OCI-M2 (cell line): ENCODE data around the gene NXPE4.
"Not testable (repeated sequence)": the region's sequence is repeated elsewhere in the genome, so short reads cannot be mapped to it uniquely, and the experiment has no call there.

ENCODE experiments used
- DNase-seq: peaks from one replicate; lab custom pipeline; 2025; ENCODE audit not compliant: unreplicated experiment; lab: John Stamatoyannopoulos, UW

Gene NXPE4

DNA sequence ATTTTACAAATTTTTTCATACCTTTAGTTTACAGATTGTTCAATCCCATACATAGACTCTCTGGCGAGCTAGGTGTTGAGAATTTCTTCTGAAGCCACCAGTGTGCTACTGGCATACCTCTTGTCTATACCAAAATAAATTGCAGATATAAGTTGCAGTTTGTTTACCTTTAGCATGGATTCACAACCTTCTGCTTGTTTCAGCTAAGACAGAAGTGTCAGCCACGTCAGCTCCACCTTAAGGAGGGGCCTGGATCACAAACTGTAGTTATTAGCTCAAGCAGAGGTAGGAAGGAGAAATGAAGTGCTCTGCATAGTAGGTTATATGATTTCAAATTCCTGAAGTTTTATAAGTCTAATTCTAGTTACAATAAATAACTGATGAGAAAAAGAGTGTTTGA is at the start of gene NXPE4:
Gene NXPE4 (minus strand): TSS at position 216 of the 400 bp plus-strand sequence. CDS start 1,027 bp downstream, outside the sequence.
- DNase-seq, result no peak

DNA sequence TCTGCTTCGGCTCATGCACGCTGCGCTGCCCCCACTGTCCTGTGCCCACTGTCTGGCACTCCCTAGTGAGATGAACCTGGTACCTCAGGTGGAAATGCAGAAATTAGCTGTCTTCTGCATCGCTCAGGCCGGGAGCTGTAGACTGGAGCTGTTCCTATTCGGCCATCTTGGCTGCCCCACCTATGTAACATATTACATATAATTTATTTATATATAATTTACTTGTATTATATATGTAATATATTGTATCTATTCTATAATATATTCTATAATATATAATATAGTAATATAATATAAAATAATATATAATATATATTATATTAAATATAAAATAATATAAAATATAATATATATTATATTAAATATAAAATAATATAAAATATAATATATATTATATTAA is 43.9 kb upstream of the NXPE4 start:
- DNase-seq, result not testable (repeated sequence)

DNA sequence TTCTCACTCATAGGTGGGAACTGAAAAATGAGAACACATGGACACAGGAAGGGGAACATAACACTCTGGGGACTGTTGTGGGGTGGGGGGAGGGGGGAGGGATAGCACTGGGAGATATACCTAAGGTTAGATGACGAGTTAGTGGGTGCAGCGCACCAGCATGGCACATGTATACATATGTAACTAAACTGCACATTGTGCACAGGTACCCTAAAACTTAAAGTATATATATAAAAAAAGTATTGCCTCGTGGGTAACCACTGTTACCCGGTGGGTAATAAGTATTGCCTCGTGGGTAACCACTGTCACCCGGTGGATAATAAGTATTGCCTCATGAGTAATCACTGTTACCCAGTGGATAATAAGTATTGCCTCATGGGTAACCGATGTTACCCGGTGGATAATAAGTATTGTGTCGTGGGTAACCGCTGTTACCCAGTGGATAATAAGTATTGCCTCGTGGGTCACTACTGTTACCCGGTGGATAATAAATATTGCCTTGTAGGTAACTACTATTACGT is 35.9 kb upstream of the NXPE4 start:
- not testable (repeated sequence) for DNase-seq

DNA sequence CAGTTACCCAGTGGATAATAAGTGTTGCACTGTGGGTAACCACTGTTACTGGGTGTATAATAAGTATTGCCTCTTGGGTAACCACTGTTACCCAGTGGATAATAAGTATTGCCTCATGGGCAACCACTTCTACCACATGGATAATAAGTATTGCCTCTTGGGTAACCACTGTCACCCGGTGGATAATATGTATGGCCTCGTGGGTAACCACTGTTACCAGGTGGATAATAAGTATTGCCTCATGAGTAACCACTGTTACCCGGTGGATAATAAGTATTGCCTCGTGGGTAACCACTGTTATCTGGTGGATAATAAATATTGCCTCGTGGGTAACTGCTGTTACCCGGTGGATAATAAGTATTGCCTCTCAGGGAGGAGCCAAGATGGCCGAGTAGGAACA is 29.7 kb upstream of the NXPE4 start:
- no peak for DNase-seq

DNA sequence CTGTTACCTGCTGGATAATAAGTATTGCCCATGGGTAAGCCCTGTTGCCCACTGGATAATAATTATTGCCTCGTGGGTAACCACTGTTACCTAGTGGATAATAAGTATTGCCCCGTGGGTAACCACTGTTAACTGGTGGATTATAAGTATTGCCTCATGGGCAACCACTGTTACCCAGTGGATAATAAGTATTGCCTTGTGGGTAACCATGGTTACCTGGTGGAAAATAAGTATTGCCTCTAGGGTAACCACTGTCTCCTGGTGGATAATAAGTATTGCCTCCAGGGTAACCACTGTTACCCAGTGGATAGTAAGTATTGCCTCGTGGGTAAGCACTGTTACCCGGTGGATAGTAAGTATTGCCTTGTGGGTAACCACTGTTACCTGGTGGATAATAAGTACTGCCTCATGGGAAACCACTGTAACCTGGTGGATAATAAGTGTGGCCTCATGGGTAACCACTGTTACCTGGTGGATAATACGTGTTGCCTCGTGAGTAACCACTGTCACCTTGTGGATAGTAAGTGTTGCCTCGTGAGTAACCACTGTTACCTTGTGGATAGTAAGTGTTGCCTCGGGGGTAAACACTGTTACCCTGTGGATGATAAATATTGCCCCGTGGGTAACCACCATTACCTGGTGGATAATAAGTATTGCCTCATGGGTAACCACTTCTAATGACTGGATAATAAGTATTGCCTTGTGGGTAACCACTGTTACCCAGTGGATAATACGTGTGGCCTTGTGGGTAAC is 29.0 kb upstream of the NXPE4 start:
- DNase-seq, result no peak

DNA sequence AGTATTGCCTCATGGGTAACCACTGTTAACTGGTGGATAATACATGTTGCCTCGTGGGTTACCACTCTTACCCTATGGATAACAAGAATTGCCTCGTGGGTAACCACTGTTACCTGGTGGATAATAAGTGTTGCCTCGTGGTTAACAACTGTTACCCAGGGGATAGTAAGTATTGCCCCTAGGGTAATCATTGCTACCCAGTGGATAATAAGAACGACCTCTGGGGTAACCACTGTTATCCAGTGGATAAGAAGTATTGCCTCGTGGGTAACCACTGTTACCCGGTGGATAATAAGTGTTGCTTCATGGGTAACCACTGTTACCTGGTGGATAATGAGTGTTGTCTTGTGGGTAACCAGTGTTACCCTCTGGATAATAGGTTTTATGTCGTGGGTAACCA is 28.1 kb upstream of the NXPE4 start:
- no peak for DNase-seq

DNA sequence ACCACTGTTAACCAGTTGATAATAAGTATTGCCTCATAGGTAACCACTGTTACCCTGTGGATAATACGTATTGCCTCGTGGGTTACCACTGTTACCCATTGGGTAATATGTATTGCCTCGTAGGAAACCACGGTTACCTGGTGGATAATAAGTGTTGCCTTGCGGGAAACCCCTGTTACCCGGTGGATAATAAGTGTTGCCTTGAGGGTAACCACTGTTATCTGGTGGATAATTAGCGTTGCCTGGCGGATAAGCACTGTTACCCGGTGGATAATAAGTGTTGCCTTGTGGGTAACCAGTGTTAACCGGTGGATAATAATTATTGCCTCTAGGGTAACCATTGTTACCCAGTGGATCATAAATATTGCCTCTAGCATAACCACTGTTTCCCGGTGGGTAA is 27.3 kb upstream of the NXPE4 start:
- DNase-seq, result no peak

DNA sequence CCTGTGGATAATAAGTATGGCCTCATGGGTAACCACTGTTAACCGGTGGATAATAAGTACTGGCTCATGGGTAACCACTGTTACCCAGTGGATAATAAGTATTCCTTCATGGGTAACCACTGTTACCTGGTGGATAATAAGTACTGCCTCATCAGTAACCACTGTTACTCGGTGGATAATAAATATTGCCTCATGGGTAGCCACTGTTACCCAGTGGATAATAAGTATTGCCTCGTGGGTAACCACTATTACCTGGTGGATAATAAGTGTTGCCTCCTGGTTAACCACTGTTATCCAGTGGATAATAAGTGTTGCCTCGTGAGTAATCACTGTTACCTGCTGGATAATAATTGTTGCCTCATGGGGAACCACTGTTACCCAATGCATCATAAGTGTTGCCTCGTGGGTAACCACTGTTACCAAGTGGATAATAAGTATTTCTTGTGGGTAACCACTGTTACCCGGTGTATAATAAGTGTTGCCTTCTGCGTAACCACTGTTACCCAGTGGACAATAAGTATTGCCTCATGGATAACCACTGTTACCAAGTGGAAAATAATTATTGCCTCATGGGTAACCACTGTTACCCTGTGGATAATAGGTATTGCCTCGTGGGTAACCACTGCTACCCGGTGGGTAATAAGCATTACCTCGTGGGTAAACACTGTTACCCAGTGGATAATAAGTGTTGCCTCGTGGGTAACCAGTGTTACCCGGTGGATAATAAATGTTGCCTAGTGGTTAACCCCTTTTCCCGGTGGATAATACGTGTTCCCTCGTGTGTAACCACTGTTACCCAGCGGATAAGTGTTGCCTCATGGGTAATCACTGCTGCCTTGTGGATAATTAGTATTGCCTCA is 26.6 kb upstream of the NXPE4 start:
- DNase-seq, result no peak

DNA sequence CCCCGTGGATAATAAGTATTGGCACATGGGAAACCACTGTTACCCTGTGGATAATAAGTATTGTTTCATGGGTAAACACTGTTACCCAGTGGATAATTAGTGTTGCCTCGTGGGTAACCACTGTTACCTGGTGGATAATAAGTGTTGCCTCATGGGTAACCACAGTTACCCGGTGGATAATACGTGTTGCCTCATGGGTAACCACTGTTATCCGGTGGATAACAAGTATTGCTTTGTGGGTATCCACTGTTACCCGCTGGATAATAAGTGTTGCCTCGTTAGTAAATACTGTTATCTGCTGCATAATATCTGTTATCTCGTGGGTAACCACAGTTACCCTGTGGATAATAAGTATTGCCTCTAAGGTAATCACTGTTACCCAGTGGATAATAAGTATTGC is 25.5 kb upstream of the NXPE4 start:
- no peak for DNase-seq

DNA sequence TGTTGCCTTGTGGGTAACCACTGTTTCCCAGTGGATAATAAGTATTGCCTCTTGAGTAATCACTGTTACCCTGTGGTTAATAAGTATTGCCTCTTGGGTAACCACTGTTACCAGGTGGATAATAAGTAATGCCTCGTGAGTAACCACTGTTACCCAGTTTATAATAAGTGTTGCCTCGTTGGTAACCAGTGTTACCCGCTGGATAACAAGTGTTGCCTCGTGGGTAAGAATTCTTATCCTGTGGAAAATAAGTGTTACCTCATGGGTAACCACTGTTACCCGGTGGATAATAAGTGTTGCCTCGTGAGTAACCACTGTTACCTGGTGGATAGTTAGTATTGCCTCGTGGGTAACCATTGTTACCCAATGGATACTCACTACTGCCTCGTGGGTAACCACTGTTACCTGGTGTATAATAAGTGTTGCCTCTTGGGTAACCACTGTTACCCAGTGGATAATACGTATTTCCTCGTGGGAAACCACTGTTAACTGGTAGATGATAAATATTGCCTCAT is 24.1 kb upstream of the NXPE4 start:
- DNase-seq, result no peak

DNA sequence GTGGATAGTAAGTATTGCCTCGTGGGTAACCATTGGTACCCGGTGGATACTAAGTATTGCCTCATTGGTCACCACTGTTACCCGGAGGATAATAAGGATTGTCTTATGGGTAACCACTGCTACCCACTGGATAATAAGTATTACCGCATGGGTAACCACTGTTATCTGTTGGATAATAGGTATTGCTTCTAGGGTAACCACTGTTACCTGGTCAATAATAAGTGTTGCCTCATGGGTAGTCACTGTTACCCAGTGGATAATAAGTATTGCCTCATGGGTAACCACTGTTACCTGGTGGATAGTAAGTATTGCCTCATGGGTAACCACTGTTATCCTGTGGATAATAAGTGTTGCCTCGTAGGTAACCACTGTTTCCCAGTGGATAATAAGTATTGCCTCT is 22.6 kb upstream of the NXPE4 start:
- DNase-seq, result no peak

DNA sequence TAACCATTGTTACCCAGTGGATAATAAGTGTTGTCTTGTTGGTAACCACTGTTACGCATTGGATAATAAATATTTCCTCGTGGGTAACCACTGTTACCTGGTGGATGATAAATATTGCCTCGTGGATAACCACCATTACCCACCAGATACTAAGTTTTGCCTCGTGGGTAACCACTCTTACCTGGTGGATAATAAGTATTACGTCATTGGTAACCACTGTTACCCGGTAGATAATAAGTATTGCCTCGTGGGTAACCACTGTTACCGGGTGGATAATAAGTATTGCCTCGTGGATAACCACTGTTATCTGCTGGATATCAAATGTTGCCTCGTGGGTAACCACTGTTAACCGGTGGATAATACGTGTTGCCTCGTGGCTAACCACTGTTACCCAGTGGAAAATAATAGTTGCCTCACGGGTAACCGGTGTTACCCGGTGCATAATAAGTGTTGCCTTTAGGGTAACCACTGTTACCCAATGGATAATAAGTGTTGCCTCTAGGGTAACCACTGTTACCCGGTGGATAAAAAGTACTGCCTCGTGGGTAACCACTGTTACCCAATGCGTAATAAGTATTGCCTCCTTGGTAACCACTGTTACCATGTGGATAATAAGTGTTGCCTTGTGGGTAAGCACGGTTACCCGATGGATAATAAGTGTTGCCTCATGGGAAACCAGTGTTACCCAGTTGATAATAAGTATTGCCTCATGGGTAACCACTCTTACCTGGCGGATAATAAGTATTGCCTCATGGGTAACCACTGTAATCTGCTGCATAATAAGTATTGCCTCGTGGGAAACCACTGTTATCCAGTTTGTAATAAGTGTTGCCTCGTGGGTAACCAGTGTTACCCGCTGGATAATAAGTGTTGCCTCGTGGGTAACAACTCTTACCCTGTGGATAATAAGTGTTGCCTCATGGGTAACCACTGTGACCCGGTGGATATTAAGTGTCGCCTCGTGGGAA is 21.9 kb upstream of the NXPE4 start:
- no peak for DNase-seq

DNA sequence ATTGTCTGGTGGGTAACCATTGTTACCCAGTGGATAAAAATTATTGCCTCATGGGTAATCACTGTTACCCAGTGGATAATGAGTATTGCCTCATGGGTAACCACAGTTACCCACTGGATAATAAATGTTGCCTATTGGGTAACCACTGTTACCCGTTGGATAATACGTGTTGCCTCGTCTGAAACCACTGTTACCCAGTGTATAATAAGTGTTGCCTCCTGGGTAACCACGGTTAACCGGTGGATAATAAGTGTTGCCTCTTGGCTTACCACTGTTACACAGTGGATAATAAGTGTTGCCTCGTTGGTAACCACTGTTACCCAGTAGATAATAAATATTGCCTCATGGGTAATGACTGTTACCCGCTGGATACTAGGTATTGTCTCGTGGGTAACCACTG is 20.9 kb upstream of the NXPE4 start:
- DNase-seq, result no peak

DNA sequence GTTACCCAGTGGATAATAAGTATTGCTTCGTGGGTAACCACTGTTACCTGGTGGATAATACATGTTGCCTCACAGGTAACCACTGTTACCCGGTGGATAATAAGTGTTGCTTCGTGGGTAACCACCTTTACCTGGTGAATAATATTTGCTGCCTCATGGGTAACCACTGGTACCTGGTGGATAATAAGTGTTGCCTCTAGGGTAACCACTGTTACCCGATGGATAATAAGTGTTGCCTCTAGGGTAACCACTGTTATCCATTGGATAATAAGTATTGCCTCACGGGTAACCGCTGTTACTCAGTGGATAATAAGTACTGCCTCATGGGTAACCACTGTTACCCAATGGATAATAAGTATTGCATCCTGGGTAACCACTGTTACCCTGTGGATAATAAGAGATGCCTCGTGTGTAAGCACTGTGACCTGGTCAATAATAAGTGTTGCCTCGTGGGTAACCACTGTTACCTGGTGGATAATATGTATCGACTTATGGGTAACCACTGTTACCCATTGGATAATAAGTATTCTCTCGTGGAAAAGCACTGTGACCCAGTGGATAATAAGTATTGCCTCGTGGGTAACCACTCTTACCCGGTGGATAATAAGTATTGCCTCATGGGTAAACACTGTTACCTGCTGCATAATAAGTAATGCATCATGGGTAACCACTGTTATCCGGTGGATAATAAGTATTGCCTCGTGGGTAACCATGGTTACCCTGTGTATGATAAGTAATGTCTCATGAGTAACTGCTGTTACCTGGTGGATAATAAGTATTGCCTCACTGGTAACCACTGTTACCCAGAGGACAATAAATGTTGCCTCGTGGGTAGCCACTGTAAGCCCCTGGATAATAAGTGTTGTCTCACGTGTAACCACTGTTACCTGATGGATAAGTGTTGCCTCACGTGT is 20.1 kb upstream of the NXPE4 start:
- DNase-seq, result no peak

DNA sequence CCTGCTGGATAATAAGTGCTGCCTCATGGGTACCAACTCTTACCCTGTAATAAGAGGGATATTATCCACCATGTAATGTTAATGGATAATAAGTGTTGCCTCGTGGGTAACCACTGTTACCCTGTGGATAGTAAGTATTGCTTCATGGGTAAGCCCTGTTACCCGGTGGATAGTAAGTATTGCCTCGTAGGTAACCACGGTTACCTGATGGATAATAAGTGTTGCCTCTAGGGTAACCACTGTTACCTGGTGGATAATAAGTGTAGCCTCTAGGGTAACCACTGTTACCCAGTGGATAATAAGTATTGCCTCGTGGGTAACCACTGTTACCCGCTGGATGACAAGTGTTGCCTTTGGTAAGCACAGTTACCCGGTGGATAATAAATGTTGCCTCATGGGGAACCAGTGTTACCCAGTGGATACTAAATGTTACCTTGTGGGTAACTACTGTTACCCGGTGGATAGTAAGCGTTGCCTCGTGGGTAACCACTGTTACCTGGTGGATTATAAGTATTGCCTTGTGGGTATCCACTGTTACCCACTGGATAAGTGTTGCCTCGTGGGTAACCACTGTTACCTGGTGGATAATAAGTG is 18.6 kb upstream of the NXPE4 start:
- DNase-seq, result no peak

DNA sequence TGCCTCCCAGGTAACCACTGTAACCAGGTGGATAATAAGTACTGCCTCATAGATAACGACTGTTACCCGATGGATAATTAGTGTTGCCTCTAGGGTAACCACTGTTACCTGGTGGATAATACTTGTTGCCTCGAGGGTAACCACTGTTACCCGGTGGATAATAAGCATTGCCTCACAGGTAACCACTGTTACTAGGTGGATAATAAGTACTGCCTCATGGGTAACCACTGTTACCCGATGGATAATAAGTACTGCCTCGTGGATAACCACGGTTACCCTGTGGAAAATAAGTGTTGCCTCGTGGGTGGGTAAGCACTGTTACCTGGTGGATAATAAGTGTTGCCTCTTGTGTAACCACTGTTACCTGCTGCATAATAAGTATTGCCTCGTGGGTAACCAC is 17.5 kb upstream of the NXPE4 start:
- not testable (repeated sequence) for DNase-seq

DNA sequence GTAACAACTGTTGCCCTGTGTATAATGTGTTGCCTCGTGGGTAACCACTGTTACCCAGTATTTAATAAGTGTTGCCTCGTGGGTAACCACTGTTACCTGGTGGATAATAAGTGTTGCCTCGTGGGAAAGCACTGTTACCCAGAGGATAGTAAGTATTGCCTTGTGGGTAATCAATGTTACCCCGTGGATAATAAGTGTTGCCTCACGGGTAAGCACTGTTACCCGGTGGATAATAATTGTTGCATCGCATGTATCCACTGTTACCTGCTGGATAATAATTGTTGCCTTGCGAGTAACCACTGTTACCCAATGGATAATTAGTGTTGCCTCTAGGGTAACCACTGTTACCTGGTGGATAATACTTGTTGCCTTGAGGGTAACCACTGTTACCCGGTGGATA is 17.1 kb upstream of the NXPE4 start:
- no peak for DNase-seq

DNA sequence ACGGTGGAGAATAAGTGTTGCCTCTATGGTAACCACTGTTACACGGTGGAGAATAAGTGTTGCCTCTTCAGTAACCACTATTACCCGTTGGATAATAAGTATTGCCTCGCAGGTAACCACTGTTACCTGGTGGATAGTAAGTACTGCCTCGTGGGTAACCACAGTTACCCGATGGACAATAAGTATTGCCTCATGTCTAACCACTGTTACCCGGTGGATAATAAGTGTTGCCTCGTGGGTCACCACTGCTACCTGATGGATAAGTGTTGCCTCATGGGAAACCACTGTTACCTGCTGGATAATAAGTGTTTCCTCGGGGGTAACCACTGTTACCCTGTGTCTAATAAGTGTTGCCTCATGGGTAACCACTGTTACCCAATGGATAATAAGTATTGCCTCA is 16.6 kb upstream of the NXPE4 start:
- DNase-seq, result not testable (repeated sequence)
